Keratinocyte (primary cell): ENCODE results near the gene CNTNAP1.
"Not testable (repeated sequence)": the region's sequence is repeated elsewhere in the genome, so short reads cannot be mapped to it uniquely, and the experiment has no call there.

Experiments used
- CTCF ChIP-seq, 3 experiments: IDR thresholded peaks in 1 of 3; conservative IDR thresholded peaks in 1 of 3; optimal IDR thresholded peaks in 1 of 3; 2 replicates in 2 of 3; 3 replicates in 1 of 3; pipeline versions ENCODE3 to v1.5.1; 2011; ENCODE audit warnings: low read length in 3 of 3, mild to moderate bottlenecking in 3 of 3, moderate library complexity in 2 of 3, control low read depth in 1 of 3, inconsistent platforms in 1 of 3; ENCODE audit not compliant: insufficient read depth in 2 of 3; ENCODE audit errors: extremely low read depth in 1 of 3
- EZH2 ChIP-seq: IDR thresholded peaks from one replicate; pipeline ENCODE4 v1.6.1; 2012; ENCODE audit warnings: inconsistent platforms, mild to moderate bottlenecking, low read length, moderate library complexity

GRCh38 chr17:42659932-42660274 lies 22.4 kb upstream of the CNTNAP1 start:
- not testable (repeated sequence) for TF ChIP-seq CTCF (optimal IDR thresholded peaks at IDR 0.05 in 1 of 3, IDR thresholded peaks at IDR 0.05 in 1 of 3, conservative IDR thresholded peaks at IDR 0.05 in 1 of 3; ENCODE audit: extremely low read depth in 1 of 3, insufficient read depth in 2 of 3, low read length in 3 of 3); EZH2
